MCF 10A (cell line): Measurements from ENCODE around the gene FOXO3. TPM values are rescaled to one million over a fixed set of nuclear protein-coding genes. Genes with fewer than 3 reads are reported as not detected.
A peak's percentile ranks its signal among the peaks of the same experiment; 100 is the strongest.

Experiments
- BruUV-seq: library from RNA; stranded (reverse); fragments of 400-500 nt; replicated peaks from 2 replicates; lab custom pipeline; 2021; lab: Mats Ljungman, UMichigan
- CTCF ChIA-PET: fragments of 300-600 bp; sonication (Branson Sonifier 250); formaldehyde crosslinking; extraction: SDS; loops from one replicate; lab custom pipeline; 2021; ENCODE audit warnings: antibody characterized with exemption, inconsistent platforms; lab: Yijun Ruan, JAX
- POLR2A ChIA-PET: fragments of 300-600, 350-650 bp; sonication (Branson Sonifier 250); formaldehyde crosslinking; extraction: SDS; loops from one replicate; lab custom pipeline; 2020; ENCODE audit warnings: antibody characterized with exemption, inconsistent platforms; lab: Yijun Ruan, JAX
- DNase-seq: peaks from one replicate; pipeline ENCODE4 v3.0.0-alpha.2; 2018; ENCODE audit not compliant: unreplicated experiment
- H3K27ac Mint-ChIP-seq: one replicate; pipeline ENCODE4 v1.8.0; 2022; ENCODE audit warnings: mild to moderate bottlenecking, low read depth, mixed read lengths; ENCODE audit not compliant: unreplicated experiment
- H3K27me3 Mint-ChIP-seq: one replicate; pipeline ENCODE4 v1.8.0; 2022; ENCODE audit warnings: mixed read lengths; ENCODE audit not compliant: insufficient read depth, unreplicated experiment
- H3K36me3 Mint-ChIP-seq: one replicate; pipeline ENCODE4 v1.8.0; 2022; ENCODE audit warnings: mild to moderate bottlenecking, moderate library complexity, mixed read lengths; ENCODE audit not compliant: insufficient read depth, unreplicated experiment
- H3K4me1 Mint-ChIP-seq: one replicate; pipeline ENCODE4 v1.8.0; 2022; ENCODE audit warnings: mixed read lengths; ENCODE audit not compliant: insufficient read depth, unreplicated experiment
- H3K4me3 Mint-ChIP-seq: one replicate; pipeline ENCODE4 v1.8.0; 2022; ENCODE audit warnings: mild to moderate bottlenecking, moderate library complexity, mixed read lengths; ENCODE audit not compliant: unreplicated experiment
- H3K9me3 Mint-ChIP-seq: one replicate; pipeline ENCODE4 v1.8.0; 2022; ENCODE audit warnings: mixed read lengths; ENCODE audit not compliant: unreplicated experiment
- intact Hi-C: fragments of 100-400 bp; cut with micrococcal nuclease; formaldehyde crosslinking; loops from 2 replicates; pipeline ENCODE4 v1.14.1; 2022
- total RNA-seq: library from RNA; stranded (reverse); gene quantifications from 2 replicates; pipeline ENCODE4 v1.2.3, GENCODE V29; 2022
- TF ChIP-seq, protein P1 (sequence below): fragments of 200-600 bp; IDR thresholded peaks from one replicate; pipeline ENCODE4 v1.8.0; 2022; ENCODE audit warnings: antibody characterized with exemption, mild to moderate bottlenecking; ENCODE audit not compliant: unreplicated experiment

Gene FOXO3
- total RNA-seq, 1 experiment from 2014 or later = 53.0 TPM

GRCh38 chr6:108598305-108598863, 37.7 kb downstream of the FOXO3 start:
- Mint-ChIP-seq H3K9me3 (no peaks in the 10 kb centered on the region), H3K36me3 (peaks cover 22% of the 10 kb centered on the region), H3K4me1 (peaks cover 42% of the 10 kb centered on the region), H3K27me3 (no peaks in the 10 kb centered on the region), H3K4me3 (peak overlapping the region; percentile 29), H3K27ac (peak overlapping the region; percentile 64)
- DNase-seq = no peak
- BruUV-seq = no TSS peak
- TF ChIP-seq, protein P1, sequence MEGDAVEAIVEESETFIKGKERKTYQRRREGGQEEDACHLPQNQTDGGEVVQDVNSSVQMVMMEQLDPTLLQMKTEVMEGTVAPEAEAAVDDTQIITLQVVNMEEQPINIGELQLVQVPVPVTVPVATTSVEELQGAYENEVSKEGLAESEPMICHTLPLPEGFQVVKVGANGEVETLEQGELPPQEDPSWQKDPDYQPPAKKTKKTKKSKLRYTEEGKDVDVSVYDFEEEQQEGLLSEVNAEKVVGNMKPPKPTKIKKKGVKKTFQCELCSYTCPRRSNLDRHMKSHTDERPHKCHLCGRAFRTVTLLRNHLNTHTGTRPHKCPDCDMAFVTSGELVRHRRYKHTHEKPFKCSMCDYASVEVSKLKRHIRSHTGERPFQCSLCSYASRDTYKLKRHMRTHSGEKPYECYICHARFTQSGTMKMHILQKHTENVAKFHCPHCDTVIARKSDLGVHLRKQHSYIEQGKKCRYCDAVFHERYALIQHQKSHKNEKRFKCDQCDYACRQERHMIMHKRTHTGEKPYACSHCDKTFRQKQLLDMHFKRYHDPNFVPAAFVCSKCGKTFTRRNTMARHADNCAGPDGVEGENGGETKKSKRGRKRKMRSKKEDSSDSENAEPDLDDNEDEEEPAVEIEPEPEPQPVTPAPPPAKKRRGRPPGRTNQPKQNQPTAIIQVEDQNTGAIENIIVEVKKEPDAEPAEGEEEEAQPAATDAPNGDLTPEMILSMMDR = no peak
- CTCF ChIA-PET = interaction anchor here (0.7 to 1.5 kb wide), 5 partner anchors 10 to 40 kb away, joined by 3 to 4 read pairs (median 3); no protein-coding TSS in a partner anchor
- POLR2A ChIA-PET = interaction anchor here (0.7 to 3.5 kb wide), 10 partner anchors 10 to 78 kb away, joined by 3 to 27 read pairs (median 6); no protein-coding TSS in a partner anchor
- intact Hi-C loops = no loop called here

DNA sequence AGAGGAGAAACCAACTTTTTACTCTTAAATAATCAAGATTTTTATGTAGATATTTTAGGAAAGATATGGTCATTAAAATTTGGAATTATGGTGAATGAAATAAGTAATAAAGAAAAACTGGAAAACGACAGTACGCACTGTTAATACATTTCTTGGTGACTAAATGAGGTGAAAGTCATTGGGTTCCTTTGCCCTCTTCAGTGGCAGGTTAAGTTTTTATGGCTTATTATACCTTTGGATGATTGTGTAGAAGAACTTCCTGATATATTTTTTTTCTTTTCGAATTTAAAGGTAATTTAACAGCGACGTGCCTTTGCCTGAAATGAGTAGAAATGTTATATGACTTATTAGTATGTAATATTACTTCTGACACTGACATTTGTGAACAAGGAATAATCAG, 43.4 kb downstream of the FOXO3 start:
- Mint-ChIP-seq H3K27ac (peak overlapping the region; percentile 31), H3K27me3 (no peaks in the 10 kb centered on the region), H3K9me3 (no peaks in the 10 kb centered on the region), H3K4me1 (peaks cover 22% of the 10 kb centered on the region), H3K36me3 (peaks cover 49% of the 10 kb centered on the region), H3K4me3 (no peak overlapping the region)
- POLR2A ChIA-PET = interaction anchor here (0.8 to 2.0 kb wide), 3 partner anchors 16 to 207 kb away, joined by 3 to 6 read pairs (median 4); no protein-coding TSS in a partner anchor
- CTCF ChIA-PET = interaction anchor here (0.7 kb wide), 1 partner anchor 48 kb away, joined by 5 read pairs; no protein-coding TSS in a partner anchor
- no peak for DNase-seq
- TF ChIP-seq, protein P1 = no peak
- BruUV-seq = no TSS peak
- intact Hi-C loops = no loop called here

DNA sequence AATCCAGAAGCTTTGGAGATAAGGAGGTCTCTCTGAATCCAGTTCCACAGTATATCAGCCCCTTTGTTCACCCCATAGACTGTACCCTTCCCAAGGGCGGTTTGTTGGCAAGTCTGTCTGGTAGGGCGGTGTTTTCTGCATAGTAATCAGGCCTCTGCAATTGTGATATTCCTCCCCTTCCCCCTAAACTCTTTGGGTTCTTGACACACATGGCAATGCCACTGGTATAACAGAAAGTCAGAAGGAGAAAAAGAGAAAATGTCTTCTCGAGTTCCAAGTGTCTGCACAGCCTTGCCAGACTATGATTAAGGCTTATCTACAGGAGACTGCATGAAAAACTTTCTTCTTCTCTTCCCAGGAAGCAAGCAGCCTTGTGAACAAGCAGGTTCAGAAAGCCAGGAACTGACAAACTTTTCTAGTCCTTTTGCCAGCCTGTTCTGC, 45.6 kb downstream of the FOXO3 start:
- Mint-ChIP-seq H3K4me3 (no peak overlapping the region), H3K4me1 (peaks cover 43% of the 10 kb centered on the region), H3K9me3 (no peaks in the 10 kb centered on the region), H3K27me3 (no peaks in the 10 kb centered on the region), H3K27ac (no peak overlapping the region), H3K36me3 (peaks cover 45% of the 10 kb centered on the region)
- intact Hi-C loops = no loop called here
- POLR2A ChIA-PET = interaction anchor here (0.8 kb wide), 1 partner anchor 10 kb away, joined by 3 read pairs; no protein-coding TSS in a partner anchor
- no TSS peak for BruUV-seq
- CTCF ChIA-PET = no interaction called here
- TF ChIP-seq, protein P1 = no peak
- no peak for DNase-seq

DNA sequence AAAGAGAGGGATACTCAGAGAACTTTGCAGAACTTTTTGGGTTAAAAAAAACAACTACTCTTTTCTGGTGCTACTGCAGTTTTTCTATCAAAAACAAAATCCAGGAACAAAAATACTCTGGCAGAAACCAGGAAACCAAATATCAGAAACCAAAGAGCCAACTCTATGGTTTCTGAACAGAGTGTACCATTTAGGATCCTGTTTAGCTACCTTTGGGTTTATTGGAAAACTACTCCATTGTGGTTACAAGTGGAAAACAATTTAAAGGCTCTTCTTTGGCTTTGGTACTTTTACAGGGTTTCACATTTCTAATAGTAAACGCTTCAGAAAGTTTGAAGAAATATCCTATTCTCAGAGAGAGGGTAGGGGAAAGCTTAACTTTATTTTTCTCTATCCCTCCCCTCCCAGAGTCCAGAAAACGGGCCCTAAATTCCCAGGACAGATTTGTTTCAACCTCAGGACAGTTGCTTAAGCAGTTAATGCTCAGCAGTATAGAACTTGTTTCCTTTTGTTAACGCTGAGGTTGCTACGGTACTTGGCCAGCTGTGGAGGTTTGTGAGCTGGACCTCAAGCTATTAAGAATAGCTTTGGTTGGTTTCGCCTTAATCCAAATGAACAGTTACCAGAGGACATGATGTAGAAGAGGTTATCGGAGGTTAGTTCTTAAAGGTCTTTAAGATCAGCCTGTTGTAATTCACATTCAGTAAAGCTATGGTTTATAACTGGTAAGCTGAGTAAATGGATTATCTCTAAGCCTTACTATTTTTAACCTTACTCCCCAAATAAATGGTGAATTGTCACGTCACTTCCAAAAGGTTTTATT, 47.9 kb downstream of the FOXO3 start:
- no peak for DNase-seq
- Mint-ChIP-seq H3K9me3 (peaks cover 5% of the 10 kb centered on the region), H3K27me3 (no peaks in the 10 kb centered on the region), H3K4me3 (no peak overlapping the region), H3K36me3 (peaks cover 52% of the 10 kb centered on the region), H3K4me1 (peaks cover 48% of the 10 kb centered on the region), H3K27ac (peak overlapping the region; percentile 66)
- ChIA-PET CTCF (interaction anchor here (0.8 to 1.2 kb wide), 4 partner anchors 10 to 307 kb away, joined by 3 to 4 read pairs (median 3); no protein-coding TSS in a partner anchor), POLR2A (interaction anchor here (0.7 to 2.0 kb wide), 9 partner anchors 11 to 399 kb away, joined by 3 to 9 read pairs (median 4); partner anchors contain the start of gene FOXO3)
- intact Hi-C loops = no loop called here
- TF ChIP-seq, protein P1 = no peak
- BruUV-seq = no TSS peak
